NCI-H146 treated with DMSO at 0.1 percent for 48 hours (cell line): ENCODE data around the gene MRPL28.
"Not testable (repeated sequence)": the region's sequence is repeated elsewhere in the genome, so short reads cannot be mapped to it uniquely, and the experiment has no call there.

Source experiments
- DNase-seq: peaks from one replicate; lab custom pipeline; 2025; ENCODE audit not compliant: unreplicated experiment; lab: John Stamatoyannopoulos, UW

The MRPL28 gene

GRCh38 chr16:341095-341973 is 29.0 kb downstream of the MRPL28 start:
- not testable (repeated sequence) for DNase-seq

- DNase-seq, result no peak
These were observed 29.8 kb downstream of the MRPL28 start for GRCh38 chr16:340370-341091.

GRCh38 chr16:339680-340079 is 30.7 kb downstream of the MRPL28 start:
- no peak for DNase-seq

GRCh38 chr16:337975-338575 is 32.3 kb downstream of the MRPL28 start:
- no peak for DNase-seq

GRCh38 chr16:337437-337836 is 32.9 kb downstream of the MRPL28 start:
- no peak for DNase-seq

- no peak for DNase-seq
These were observed 34.1 kb downstream of the MRPL28 start for GRCh38 chr16:336269-336668.

- DNase-seq, result not testable (repeated sequence)
These were observed 35.3 kb downstream of the MRPL28 start for GRCh38 chr16:334861-335632.

- not testable (repeated sequence) for DNase-seq
These were observed 36.0 kb downstream of the MRPL28 start for GRCh38 chr16:334164-334832.

- DNase-seq, result no peak
These were observed 36.8 kb downstream of the MRPL28 start for GRCh38 chr16:333406-334094.

- not testable (repeated sequence) for DNase-seq
These were observed 39.0 kb downstream of the MRPL28 start for GRCh38 chr16:331181-331814.

- no peak for DNase-seq
These were observed 39.6 kb downstream of the MRPL28 start for GRCh38 chr16:330741-331140.

- DNase-seq, result no peak
These were observed 44.8 kb downstream of the MRPL28 start for GRCh38 chr16:325375-326145.

GRCh38 chr16:324451-325334 is 45.6 kb downstream of the MRPL28 start:
- peak; percentile 69 for DNase-seq

- DNase-seq, result no peak
These were observed 46.2 kb downstream of the MRPL28 start for GRCh38 chr16:324201-324450.

- no peak for DNase-seq
These were observed 47.7 kb downstream of the MRPL28 start for GRCh38 chr16:322476-323143.

- DNase-seq, result no peak
These were observed 48.8 kb downstream of the MRPL28 start for GRCh38 chr16:321532-321931.

- DNase-seq, result no peak
These were observed 50.1 kb downstream of the MRPL28 start for GRCh38 chr16:320206-320605.
